ENCODE results near the gene ARID2. TPM values are rescaled to one million over a fixed set of nuclear protein-coding genes. Genes with fewer than 3 reads are reported as not detected.

Gene ARID2
- total and polyA plus RNA-seq, 2 experiments from 2014 or later = 26.5 to 54.9 TPM

- TF ChIP-seq ZNF462 (CRISPR knock-in tag; IDR thresholded peaks at IDR 0.05) (no peak), NANOG (IDR thresholded peaks at IDR 0.05; ENCODE audit: borderline replicate concordance) (no peak)
These were observed 147.6 kb downstream of the ARID2 start (continued) for GRCh38 chr12:45877069-45877468.

GRCh38 chr12:45878630-45879255, 149.2 kb downstream of the ARID2 start:
- H3K27ac ChIP-seq (ENCODE audit: low read depth) = no peak overlapping the region
- H3K4me3 ChIP-seq = no peak overlapping the region
- no peaks in the 10 kb centered on the region for H3F3A ChIP-seq (replicated peaks; ENCODE audit: low read depth)
- Mint-ChIP-seq H3K27ac (peak overlapping the region; percentile 31), H3K36me3 (ENCODE audit: low read depth) (peaks cover 63% of the 10 kb centered on the region), H3K27me3 (ENCODE audit: insufficient read depth, low read depth, poor library complexity) (peaks cover 3% of the 10 kb centered on the region), H3K9me3 (peaks cover 3% of the 10 kb centered on the region; the same call in 1 of the 3 replicates), H3K4me3 (no peak overlapping the region), H3K4me1 (peaks cover 12% of the 10 kb centered on the region)
- H2AFZ ChIP-seq = no peak overlapping the region
- no peaks in the 10 kb centered on the region; the same call in 1 of the 2 replicates for H3K36me3 ChIP-seq (ENCODE audit: insufficient read depth)
- DNase-seq (ENCODE audit: low spot score) (no peak), ATAC-seq (no peak)
- no peaks in the 10 kb centered on the region for H3K79me2 ChIP-seq (replicated peaks; ENCODE audit: insufficient read depth)
- H4K20me1 ChIP-seq (replicated peaks; ENCODE audit: insufficient read depth) = no peaks in the 10 kb centered on the region
- peaks cover 5% of the 10 kb centered on the region; the same call in 1 of the 2 replicates for H3K4me1 ChIP-seq (ENCODE audit: insufficient read depth)
- no peaks in the 10 kb centered on the region for H3K27me3 ChIP-seq (ENCODE audit: insufficient read depth)
- H3K4me2 ChIP-seq = no peak overlapping the region
- no peaks in the 10 kb centered on the region for H3K9me2 ChIP-seq (ENCODE audit: insufficient read depth)
- TF ChIP-seq STAT1 (IDR thresholded peaks at IDR 0.05; ENCODE audit: unreplicated experiment) (no peak), ZNF114 (CRISPR knock-in tag; IDR thresholded peaks at IDR 0.05) (no peak), EZH2 (IDR thresholded peaks at IDR 0.05; ENCODE audit: low read depth, unreplicated experiment) (no peak), CREB1 (CRISPR knock-in tag; IDR thresholded peaks at IDR 0.05; ENCODE audit: low read depth) (no peak), EZH2phosphoT487 (IDR thresholded peaks at IDR 0.05; ENCODE audit: unreplicated experiment) (no peak), CTCF (conservative IDR thresholded peaks at IDR 0.05; ENCODE audit: low read depth in 2 of 2) (no peak), JUNB (IDR thresholded peaks at IDR 0.05; ENCODE audit: unreplicated experiment) (no peak)
